Activated CD4-positive, alpha-beta T cell treated with anti-CD3 and anti-CD28 coated beads, Interleukin-2, amount 10 ng/mL, durations not matched to agents 24 days and 14 days (primary cell): ENCODE measurements around the gene CMYA5. TPM values are rescaled to one million over a fixed set of nuclear protein-coding genes. Genes with fewer than 3 reads are reported as not detected.

Source experiments
- DNase-seq: peaks from one replicate; pipeline ENCODE4 v3.0.0; 2022
- H3K27ac Mint-ChIP-seq: one replicate; pipeline ENCODE4 v1.8.0; 2022; ENCODE audit warnings: mild to moderate bottlenecking, mixed read lengths
- H3K27me3 Mint-ChIP-seq: one replicate; pipeline ENCODE4 v1.8.0; 2022; ENCODE audit warnings: mixed read lengths
- H3K36me3 Mint-ChIP-seq: one replicate; pipeline ENCODE4 v1.8.0; 2022; ENCODE audit warnings: low read depth, mild to moderate bottlenecking, mixed read lengths
- H3K4me1 Mint-ChIP-seq: one replicate; pipeline ENCODE4 v1.8.0; 2021; ENCODE audit warnings: mixed read lengths
- H3K4me3 Mint-ChIP-seq: one replicate; pipeline ENCODE4 v1.8.0; 2022; ENCODE audit warnings: mild to moderate bottlenecking, moderate library complexity, mixed read lengths
- H3K9me3 Mint-ChIP-seq: one replicate; pipeline ENCODE4 v1.8.0; 2021; ENCODE audit warnings: mixed read lengths
- intact Hi-C: fragments of 100-400 bp; cut with micrococcal nuclease; formaldehyde crosslinking; loops from one replicate; pipeline ENCODE4 v1.15.1; 2023
- total RNA-seq: library from RNA; stranded (reverse); gene quantifications from 2 replicates; pipeline ENCODE4 v1.2.3, GENCODE V29; 2022

Gene CMYA5
- total RNA-seq, 1 donor from 2014 or later: 0.12 TPM

GRCh38 chr5:79713727-79714126 is 24.1 kb downstream of the CMYA5 start:
- Mint-ChIP-seq H3K9me3 (no peaks in the 10 kb centered on the region), H3K27ac (no peak overlapping the region), H3K27me3 (peaks cover 4% of the 10 kb centered on the region), H3K4me3 (no peak overlapping the region), H3K4me1 (no peaks in the 10 kb centered on the region), H3K36me3 (no peaks in the 10 kb centered on the region)
- intact Hi-C loops: no loop called here
- no peak for DNase-seq

- H3K9me3 Mint-ChIP-seq: peaks cover 10% of the 10 kb centered on the region
- no peak overlapping the region for H3K27ac Mint-ChIP-seq
- intact Hi-C loops: no loop called here
- no peak overlapping the region for H3K4me3 Mint-ChIP-seq
- H3K36me3 Mint-ChIP-seq: peaks cover 3% of the 10 kb centered on the region
- peaks cover 4% of the 10 kb centered on the region for H3K27me3 Mint-ChIP-seq
- no peaks in the 10 kb centered on the region for H3K4me1 Mint-ChIP-seq
- DNase-seq: no peak
Observed at GRCh38 chr5:79716839-79717238, 27.2 kb downstream of the CMYA5 start.

- Mint-ChIP-seq H3K27me3 (peaks cover 4% of the 10 kb centered on the region), H3K36me3 (peaks cover 3% of the 10 kb centered on the region), H3K27ac (no peak overlapping the region), H3K4me3 (no peak overlapping the region), H3K9me3 (peaks cover 10% of the 10 kb centered on the region), H3K4me1 (no peaks in the 10 kb centered on the region)
- intact Hi-C loops: no loop called here
- DNase-seq: no peak
Observed at GRCh38 chr5:79720096-79720495, 30.5 kb downstream of the CMYA5 start.

- H3K9me3 Mint-ChIP-seq: peaks cover 5% of the 10 kb centered on the region
- no peak overlapping the region for H3K4me3 Mint-ChIP-seq
- intact Hi-C loops: no loop called here
- peaks cover 14% of the 10 kb centered on the region for H3K4me1 Mint-ChIP-seq
- peaks cover 48% of the 10 kb centered on the region for H3K27me3 Mint-ChIP-seq
- no peaks in the 10 kb centered on the region for H3K36me3 Mint-ChIP-seq
- no peak overlapping the region for H3K27ac Mint-ChIP-seq
- DNase-seq: no peak
Observed at GRCh38 chr5:79727451-79728355, 38.1 kb downstream of the CMYA5 start.

- Mint-ChIP-seq H3K27ac (no peak overlapping the region), H3K4me1 (peaks cover 20% of the 10 kb centered on the region), H3K27me3 (peaks cover 55% of the 10 kb centered on the region), H3K36me3 (no peaks in the 10 kb centered on the region), H3K9me3 (peaks cover 5% of the 10 kb centered on the region), H3K4me3 (no peak overlapping the region)
- intact Hi-C loops: no loop called here
- DNase-seq: no peak
Observed at GRCh38 chr5:79728396-79728795, 38.8 kb downstream of the CMYA5 start.

GRCh38 chr5:79729679-79730078 is 40.0 kb downstream of the CMYA5 start:
- H3K4me3 Mint-ChIP-seq: no peak overlapping the region
- H3K9me3 Mint-ChIP-seq: peaks cover 5% of the 10 kb centered on the region
- no peak for DNase-seq
- peaks cover 67% of the 10 kb centered on the region for H3K27me3 Mint-ChIP-seq
- intact Hi-C loops: no loop called here
- H3K36me3 Mint-ChIP-seq: no peaks in the 10 kb centered on the region
- H3K27ac Mint-ChIP-seq: no peak overlapping the region
- H3K4me1 Mint-ChIP-seq: peaks cover 20% of the 10 kb centered on the region

- Mint-ChIP-seq H3K27me3 (peaks cover 76% of the 10 kb centered on the region), H3K4me3 (no peak overlapping the region), H3K4me1 (peaks cover 21% of the 10 kb centered on the region), H3K27ac (no peak overlapping the region), H3K36me3 (no peaks in the 10 kb centered on the region), H3K9me3 (peaks cover 5% of the 10 kb centered on the region)
- intact Hi-C loops: no loop called here
- no peak for DNase-seq
Observed at GRCh38 chr5:79730564-79730963, 40.9 kb downstream of the CMYA5 start.

GRCh38 chr5:79731775-79732174 is 42.1 kb downstream of the CMYA5 start:
- H3K36me3 Mint-ChIP-seq: no peaks in the 10 kb centered on the region
- intact Hi-C loops: no loop called here
- H3K4me3 Mint-ChIP-seq: no peak overlapping the region
- no peak overlapping the region for H3K27ac Mint-ChIP-seq
- peaks cover 80% of the 10 kb centered on the region for H3K27me3 Mint-ChIP-seq
- DNase-seq: no peak
- H3K9me3 Mint-ChIP-seq: peaks cover 5% of the 10 kb centered on the region
- H3K4me1 Mint-ChIP-seq: peaks cover 32% of the 10 kb centered on the region

- Mint-ChIP-seq H3K4me1 (peaks cover 38% of the 10 kb centered on the region), H3K4me3 (peak overlapping the region; percentile 62)
Observed at GRCh38 chr5:79736528-79737514, 47.2 kb downstream of the CMYA5 start.

GRCh38 chr5:79738349-79738748 is 48.7 kb downstream of the CMYA5 start:
- Mint-ChIP-seq H3K27ac (no peak overlapping the region), H3K27me3 (peaks cover 55% of the 10 kb centered on the region), H3K36me3 (no peaks in the 10 kb centered on the region), H3K4me1 (peaks cover 30% of the 10 kb centered on the region), H3K9me3 (peaks cover 3% of the 10 kb centered on the region), H3K4me3 (no peak overlapping the region)
- DNase-seq: no peak
- intact Hi-C loops: no loop called here

More at GRCh38 chr5:79736528-79737514, 47.2 kb downstream of the CMYA5 start:
- intact Hi-C loops: loop anchor here (2.0 kb wide), 1 partner anchor 108 kb away; no protein-coding TSS in a partner anchor
- DNase-seq: peak; percentile 78
- no peaks in the 10 kb centered on the region for H3K36me3 Mint-ChIP-seq
- peaks cover 3% of the 10 kb centered on the region for H3K9me3 Mint-ChIP-seq
- H3K27me3 Mint-ChIP-seq: peaks cover 63% of the 10 kb centered on the region
- peak overlapping the region; percentile 41 for H3K27ac Mint-ChIP-seq

- H3K4me3 Mint-ChIP-seq: no peak overlapping the region
- peaks cover 32% of the 10 kb centered on the region for H3K27me3 Mint-ChIP-seq
- no peak overlapping the region for H3K27ac Mint-ChIP-seq
- peaks cover 3% of the 10 kb centered on the region for H3K9me3 Mint-ChIP-seq
- intact Hi-C loops: no loop called here
- no peak for DNase-seq
- H3K4me1 Mint-ChIP-seq: peaks cover 8% of the 10 kb centered on the region
- H3K36me3 Mint-ChIP-seq: no peaks in the 10 kb centered on the region
Observed at GRCh38 chr5:79742549-79743136, 53.0 kb downstream of the CMYA5 start.

- Mint-ChIP-seq H3K27ac (no peak overlapping the region), H3K36me3 (no peaks in the 10 kb centered on the region), H3K27me3 (peaks cover 25% of the 10 kb centered on the region), H3K4me1 (no peaks in the 10 kb centered on the region), H3K4me3 (no peak overlapping the region), H3K9me3 (peaks cover 3% of the 10 kb centered on the region)
- no peak for DNase-seq
- intact Hi-C loops: no loop called here
Observed at GRCh38 chr5:79743846-79744605, 54.4 kb downstream of the CMYA5 start.

- Mint-ChIP-seq H3K9me3 (peaks cover 3% of the 10 kb centered on the region), H3K27ac (no peak overlapping the region), H3K4me3 (no peak overlapping the region), H3K27me3 (peaks cover 27% of the 10 kb centered on the region), H3K36me3 (no peaks in the 10 kb centered on the region), H3K4me1 (no peaks in the 10 kb centered on the region)
- DNase-seq: no peak
- intact Hi-C loops: no loop called here
Observed at GRCh38 chr5:79745255-79745654, 55.6 kb downstream of the CMYA5 start.
